HK-2 (cell line): ENCODE data around the gene RIPOR3.
"Not testable (repeated sequence)": the region's sequence is repeated elsewhere in the genome, so short reads cannot be mapped to it uniquely, and the experiment has no call there.

Experiments
- DNase-seq: peaks from one replicate; pipeline ENCODE4 v3.0.0-alpha.2; 2018; ENCODE audit not compliant: unreplicated experiment

RIPOR3 gene

DNA sequence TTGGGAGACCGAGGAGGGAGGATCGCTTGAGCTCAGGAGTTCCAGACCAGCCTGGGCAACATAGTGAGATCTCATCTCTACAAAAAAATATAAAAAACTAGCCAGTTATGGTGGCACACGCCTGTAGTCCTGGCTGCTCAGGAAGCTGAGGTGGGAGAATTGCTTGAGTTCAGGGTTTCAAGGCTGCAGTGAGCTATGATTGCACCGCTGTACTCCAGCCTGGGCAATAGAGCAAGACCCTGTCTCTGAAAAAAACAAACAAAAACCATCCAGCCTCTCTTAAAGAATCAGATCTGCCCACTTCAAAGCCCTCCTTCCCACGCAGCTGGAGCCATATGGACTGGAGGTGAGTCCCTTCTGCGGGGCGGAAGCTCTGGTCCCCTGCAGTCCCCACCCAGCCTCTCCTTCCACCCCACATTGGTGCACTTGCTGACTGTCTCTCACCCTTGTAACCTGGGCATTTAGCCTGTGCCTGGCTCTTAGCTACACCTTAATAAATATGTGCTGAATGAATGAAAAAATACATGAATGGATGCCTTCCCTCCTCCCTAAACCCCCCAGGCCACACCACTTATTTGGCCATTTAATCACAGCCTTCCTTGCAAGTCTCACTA is 32.9 kb upstream of the RIPOR3 start:
- DNase-seq, result no peak

DNA sequence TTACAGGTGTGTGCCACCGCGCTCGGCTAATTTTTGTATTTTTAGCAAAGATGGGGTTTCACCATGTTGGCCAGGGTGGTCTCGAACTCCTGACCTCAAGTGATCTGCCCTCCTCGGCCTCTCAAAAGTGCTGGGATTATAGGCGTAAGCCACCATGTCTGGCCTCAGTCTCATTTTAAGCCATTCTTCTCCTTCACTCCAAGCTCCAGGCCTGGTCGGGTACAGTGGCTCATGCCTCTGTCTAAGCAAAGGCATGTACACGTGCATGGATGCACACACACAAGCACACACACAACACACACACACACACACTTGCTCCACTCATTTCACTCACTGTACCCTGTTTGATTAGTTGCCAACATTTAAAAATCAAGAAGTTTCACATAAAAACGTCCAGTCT is 32.3 kb upstream of the RIPOR3 start:
- DNase-seq, result no peak

DNA sequence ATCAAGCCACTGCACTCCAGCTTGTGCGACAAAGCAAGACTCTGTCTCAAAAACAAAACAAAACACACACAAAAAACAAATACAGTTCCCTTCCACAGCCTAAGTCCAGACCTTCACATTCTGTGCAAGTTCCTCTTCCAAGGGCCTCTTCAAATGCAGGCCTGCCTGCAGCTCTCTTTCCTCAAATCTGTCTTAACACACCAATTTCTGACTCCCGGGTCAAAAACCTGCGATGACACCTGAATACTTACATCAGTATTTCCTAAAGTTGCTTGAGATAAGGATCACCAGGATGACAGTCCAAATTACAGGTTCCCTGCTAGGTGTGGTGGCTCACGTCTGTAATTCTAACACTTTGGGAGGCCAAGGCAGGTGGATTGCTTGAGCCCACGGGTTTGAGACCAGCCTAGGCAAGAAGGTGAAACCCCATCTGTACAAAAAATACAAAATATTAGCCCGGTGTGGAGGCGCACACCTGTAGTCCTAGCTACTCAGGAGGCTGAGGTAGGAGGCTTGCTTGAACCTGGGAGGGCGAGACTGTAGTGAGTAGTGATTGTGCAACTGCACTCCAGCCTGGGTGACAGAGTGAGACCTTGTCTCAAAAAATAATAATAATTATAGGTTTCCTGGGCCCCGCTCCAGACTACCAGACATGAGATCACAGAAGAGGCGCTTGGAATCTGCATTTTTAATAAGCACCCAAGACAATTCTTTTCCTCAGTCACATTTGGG is 31.2 kb upstream of the RIPOR3 start:
- no peak for DNase-seq

DNA sequence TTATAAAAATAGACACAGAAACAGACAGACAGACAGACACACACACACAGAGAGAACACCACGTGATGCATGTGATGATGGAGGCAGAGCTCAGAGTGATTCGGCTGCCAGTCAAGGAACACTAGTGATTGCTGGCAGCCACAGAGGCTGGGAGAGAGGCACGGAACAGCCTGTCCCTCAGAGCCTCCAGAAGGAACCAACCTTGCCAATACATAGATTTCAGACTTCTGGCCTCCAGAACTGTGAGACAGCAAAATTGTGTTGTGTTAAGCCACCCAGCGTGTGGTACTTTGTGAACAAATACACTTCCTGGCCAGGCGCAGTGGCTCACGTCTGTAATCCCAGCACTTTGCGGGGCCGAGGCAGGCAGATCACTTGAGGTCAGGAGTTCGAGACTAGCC is 30.5 kb upstream of the RIPOR3 start:
- DNase-seq, result no peak

DNA sequence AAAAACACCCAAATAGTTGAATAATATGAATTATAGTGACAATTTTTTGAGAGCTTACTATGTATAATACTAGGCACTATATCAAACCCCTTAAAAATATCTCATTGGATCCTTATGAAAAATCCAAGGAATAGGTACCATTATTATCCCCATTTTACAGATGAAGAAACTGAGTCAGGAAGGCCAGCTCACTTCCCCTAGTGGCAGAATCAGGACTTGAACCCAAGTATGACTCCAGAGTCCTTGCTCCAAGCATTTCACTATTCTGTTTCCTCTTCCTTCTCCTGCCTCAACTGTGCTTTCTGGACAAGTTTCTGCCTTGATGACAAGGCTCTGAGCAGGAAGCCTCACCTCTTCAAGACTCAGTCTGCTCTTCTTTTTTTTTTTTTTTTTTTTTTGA is 29.2 kb upstream of the RIPOR3 start:
- DNase-seq, result no peak

DNA sequence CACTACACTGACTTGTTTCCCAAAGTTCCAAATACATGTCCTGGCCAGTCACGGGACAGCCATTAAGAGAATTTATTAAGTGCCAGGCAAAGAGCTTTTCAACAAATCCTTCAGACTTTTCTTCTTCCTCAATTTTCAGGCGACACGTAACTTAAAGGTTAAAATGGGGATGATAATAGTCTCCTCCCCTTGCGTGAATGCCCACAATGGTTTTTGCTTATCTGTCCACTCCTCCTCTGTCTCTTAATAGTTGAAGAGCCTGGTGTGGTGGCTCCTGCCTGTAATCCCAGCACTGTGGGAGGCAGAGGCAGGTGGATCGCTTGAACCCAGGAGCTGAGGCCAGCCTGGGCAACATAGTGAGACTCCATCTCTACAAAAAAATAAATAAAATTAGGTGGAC is 28.7 kb upstream of the RIPOR3 start:
- DNase-seq, result no peak

DNA sequence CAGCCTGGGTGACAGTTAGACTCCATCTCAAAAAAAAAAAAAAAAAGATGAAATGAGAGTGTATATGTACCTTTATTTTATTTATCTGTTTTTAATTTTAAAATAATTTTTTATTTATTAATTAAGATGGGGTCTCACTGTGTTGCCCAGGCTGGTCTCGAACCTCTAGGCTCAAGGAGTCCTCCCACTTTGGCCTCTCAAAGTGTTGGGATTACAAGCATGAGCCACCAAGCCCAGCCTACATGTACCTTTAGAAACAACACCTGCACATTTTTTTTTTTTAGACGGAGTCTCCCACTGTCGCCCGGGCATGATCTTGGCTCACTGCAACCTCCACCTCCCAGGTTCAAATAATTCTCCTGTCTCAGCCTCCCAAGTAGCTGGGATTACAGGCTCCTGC is 28.0 kb upstream of the RIPOR3 start:
- no peak for DNase-seq

DNA sequence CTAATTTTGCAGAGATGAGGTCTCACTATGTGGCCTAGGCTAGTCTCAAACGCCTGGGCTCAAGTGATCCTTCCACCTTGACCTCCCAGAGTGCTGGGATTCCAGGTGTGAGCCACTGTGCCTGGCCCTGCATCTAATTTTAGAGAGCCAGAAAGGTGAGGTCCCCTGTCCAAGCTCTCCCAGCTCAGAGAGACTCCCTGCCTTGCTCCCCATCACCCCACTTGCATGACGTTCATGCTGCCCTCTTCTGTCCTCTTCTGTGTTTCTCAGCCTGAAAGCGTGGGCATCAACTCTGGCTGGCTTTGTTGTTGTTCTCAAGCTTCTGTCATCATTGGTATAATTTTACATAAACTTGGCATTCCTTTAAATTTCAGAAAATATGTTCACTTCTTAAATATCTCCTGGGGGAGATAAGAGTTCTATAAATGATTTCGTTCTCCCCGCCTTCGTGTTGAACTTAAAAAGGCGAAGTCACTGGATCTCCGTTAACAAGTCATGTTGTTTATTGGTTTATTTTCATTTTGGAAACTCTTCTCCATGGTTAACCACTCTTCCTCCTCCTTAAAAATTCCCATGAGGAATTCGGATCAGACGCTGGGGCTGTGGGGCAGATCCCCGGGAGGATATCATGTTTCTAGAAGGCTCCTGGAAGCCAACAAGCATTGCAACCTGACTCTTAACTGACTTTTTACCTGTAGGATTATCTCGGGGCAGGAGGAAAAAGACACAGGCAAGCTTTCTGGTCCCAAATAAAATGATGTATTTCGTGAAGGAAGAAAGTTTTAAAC is 26.8 kb upstream of the RIPOR3 start:
- no peak for DNase-seq

DNA sequence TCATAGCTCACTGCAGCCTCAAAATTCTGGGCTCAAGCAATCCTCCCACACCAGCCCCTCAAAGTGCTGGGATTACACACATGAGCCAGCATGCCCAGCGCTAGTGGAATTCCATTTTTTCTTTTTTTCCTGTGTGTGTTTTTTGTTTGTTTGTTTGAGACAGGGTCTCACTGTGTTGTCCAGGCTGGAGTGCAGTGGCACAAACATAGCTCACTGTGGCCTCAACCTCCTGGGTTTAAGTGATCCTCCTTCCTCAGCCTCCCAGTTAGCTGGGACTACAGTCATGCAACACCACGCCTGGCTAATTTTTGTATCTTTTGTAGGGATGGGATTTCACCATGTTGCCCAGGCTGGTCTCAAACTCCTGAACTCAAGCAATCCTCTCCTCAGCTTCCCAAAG is 26.0 kb upstream of the RIPOR3 start:
- no peak for DNase-seq

DNA sequence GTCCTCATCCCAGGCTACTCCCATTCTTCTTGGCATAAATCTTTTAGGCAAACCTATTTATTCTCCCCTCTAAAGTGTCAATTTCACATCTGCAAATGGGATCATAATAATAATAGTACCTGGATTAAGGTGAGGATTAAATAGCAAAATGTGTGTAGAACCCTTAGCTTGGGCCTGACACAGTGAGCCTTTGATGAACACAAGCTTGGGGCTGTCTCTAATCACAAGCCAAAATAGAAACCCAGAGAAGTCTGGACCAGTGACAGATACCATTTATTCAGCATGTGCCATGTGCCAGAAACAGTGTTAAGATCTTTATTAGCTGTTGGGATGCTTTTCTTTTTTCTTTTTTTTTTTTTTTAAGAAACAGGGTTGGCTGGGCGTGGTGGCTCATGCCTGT is 25.2 kb upstream of the RIPOR3 start:
- DNase-seq, result no peak

DNA sequence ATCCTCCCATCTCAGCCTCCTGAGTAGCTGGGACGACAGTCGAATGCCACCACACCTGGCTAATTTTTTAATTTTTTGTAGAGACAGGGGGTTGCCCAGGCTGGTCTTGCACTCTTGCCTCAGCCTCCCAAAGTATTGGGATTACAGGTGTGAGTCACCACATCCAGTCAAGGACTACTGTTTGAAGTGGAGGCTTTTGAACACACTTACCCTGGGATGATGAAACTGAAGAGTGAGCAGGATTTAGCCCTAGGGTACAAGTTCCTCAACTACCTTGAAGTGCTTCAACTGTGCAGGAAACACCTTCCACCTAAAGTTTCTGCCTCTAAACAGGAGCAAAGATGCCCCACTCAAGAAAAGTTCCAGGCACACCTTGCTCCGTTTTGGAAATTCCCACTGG is 24.4 kb upstream of the RIPOR3 start:
- no peak for DNase-seq

DNA sequence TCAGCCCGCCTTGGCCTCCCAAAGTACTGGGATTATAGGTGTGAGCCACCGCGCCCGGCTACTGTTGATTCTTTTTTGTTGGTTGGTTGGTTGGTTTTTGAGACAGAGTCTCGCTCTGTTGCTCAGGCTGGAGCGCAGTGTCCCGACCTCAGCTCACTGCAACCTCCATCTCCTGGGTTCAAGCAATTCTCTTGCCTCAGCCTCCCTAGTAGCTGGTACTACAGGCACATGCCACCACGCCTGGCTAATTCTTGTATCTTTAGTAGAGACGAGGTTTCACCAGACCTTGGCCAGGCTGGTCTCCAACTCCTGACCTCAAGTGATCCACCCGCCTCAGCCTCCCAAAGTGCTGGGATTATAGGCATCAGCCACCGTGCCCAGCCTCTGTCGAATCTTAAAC is 23.1 kb upstream of the RIPOR3 start:
- DNase-seq, result not testable (repeated sequence)

DNA sequence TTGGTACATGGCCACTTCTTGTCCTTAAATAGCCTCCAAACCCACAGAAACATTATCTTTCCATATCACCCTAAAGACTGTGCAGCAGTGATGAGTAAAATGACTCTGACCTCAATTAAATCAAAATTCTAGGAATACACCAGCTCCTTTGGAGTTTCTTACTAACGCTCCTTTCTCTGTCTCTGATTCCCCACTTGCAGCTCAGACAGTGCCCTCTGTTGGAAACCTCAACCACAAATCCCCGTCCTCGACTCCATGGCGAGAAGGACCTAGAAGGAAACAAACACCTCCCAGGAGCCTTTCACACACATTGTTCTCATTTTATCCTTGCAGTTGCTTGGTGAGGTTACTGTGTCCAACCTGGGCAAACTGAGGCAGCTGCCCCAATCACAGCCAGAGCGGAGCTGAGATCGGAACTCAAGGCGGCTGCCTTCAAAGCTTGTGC is 22.3 kb upstream of the RIPOR3 start:
- DNase-seq, result no peak

DNA sequence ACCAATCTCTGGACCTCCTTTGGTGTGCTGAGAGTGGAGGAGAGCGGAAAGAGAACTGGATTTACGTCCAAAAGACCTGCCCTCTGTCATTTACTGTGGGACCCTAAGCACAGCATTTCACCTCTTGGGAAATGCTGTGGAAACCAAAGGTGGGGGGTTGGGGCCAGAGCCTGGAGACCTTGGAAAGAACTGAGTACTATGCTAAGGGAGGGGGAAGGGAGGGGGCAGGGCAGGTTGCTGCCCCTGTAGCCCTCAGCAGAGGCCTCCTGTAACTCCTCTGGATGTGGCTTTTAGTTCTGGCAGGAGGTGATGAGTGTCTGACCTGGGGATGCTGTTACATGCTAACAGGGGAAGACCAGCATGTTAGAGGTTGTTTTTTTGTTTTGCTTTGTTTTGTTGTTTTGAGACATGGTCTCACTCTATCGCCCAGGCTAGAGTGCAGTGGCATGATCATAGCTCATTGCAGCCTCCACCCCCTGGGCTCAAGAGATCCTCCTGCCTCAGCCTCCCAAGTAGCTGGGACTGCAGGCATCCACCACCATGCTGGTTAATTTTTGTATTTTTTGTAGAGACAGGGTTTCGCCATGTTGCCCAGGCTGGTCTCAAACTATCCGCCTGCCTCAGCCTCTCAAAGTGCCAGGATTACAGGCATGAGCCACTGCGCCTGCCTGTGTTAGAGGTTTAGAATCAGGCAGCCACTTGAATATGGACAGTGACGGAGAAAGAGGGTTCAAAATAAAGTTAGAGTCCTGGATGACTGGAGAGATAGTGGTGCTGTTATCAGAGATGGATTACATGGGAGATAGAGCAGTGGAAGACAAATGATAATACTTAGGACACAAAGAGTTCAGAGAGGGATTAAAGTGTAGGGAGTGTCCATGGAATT is 21.7 kb upstream of the RIPOR3 start:
- DNase-seq, result no peak

DNA sequence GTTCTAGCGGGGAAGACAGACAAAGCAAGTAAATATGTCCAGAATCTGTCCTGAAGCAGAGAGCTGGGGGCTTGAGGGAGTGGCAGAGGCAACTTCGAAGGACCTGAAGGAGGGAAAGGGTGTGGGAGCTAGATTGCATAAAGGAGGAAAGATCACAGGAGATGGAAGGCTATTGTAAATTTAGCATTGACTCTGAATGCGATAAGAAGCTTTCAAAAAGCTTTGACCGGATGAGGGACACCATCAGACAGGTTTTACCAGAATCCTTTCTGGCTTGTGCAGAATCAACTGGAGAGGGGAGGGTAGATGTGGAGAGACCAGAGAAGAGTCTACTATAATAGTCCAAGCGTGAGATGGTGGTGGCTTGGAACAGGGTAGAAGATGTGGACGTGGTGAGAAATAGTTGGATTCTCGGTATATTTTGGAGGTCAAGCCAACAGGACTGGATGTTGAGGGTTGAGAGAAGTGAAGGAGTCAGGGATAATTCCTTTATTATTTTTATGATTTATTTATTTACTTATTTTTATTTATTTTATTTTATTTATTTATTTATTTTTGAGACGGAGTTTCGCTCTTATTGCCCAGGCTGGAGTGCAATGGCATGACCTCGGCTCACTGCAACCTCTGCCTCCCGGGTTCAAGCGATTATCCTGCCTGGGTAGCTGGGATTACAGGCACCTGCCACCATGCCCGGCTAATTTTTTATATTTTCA is 19.9 kb upstream of the RIPOR3 start:
- DNase-seq, result no peak

DNA sequence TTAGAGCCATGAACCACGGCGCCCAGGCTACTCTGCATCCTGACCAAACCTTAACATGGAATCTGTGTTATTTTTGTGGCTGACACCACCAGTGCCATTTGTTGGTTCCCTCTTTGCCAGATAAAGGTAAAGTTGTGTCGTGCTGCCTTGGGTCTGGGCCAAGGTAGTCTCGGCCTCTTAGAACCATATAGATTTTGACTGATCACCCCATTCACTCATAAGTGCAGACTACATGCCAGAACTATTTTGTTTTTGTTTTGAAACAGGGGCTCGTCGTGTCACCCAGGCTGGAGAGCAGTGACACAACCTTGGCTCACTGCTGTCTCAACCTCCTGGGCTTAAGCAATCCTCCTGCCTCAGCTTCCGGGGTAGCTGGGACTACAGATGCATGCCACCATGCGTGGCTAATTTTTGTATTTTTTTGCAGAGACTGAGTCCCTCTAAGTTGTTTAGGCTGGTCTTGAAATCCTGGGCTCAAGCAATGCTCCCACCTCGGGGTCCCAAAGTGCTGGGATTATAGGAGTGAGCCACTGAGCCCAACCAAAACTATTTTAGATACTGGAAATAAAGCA is 19.2 kb upstream of the RIPOR3 start:
- DNase-seq, result no peak

DNA sequence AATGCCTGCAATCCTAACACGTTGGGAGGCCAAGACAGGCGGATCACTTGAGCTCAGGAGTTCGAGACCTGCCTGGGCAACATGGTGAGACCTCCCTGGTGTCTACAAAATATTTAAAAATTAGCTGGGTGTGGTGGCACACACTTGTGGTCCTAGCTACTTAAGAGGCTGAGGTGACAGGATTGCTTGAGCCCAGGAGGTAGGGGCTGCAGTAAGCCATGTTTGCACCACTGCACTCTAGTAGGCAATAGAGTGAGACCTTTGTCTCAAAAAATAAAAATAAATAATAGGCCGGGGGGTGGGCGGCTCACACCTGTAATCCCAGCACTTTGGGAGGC is 18.3 kb upstream of the RIPOR3 start:
- no peak for DNase-seq

DNA sequence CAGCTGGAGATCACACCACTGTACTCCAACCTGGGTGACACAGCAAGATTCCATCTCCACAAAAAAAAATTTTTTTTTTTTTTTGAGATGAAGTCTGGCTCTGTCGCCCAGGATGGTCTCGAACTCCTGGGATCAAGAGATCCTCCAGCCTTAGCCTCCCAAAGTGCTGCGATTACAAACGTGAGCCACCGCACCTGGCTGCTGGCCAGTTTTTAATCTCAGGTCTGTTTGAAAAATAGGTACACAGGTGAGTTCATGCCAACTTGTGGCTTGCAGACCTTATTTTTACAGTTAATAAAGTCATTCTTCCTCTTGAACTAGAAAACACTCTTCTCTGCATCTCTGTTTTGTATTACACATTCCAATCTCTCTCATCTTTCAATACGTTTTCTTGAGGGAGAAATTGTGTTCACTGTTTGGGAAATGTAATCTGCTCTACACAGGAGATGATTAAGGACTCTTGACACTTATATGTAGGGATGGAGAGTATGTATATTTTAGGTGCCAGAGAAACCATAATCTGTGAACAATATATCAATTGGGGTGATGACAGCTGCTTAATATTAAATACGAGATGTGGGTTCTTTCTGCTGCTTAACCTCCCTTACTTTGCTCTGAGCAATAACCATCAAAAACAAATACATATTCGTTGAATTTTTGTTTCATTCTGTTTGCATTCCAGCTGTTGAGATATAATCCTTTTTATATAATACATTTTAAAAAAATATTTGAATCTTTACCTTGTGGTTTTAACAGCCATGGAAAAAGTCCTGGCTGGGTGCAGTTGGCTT is 17.7 kb upstream of the RIPOR3 start:
- DNase-seq, result no peak

DNA sequence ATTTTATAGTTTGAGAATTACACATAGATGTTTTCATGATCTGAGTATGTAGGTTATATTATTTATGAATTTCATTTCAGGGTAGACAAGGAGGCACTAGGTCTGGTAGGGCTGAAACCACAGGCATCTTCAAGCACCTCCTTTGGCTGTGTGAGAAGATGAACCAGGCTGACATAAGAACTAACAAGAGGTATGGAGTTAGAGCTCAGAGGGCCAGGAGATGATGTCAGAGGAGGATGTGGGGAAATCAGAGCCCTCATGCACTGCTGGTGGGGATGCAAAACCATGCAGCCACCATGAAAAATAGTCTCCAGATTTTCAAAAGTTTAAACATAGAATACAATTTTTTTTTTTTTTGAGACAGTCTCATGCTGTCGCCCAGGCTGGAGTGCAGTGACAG is 13.6 kb upstream of the RIPOR3 start:
- no peak for DNase-seq

DNA sequence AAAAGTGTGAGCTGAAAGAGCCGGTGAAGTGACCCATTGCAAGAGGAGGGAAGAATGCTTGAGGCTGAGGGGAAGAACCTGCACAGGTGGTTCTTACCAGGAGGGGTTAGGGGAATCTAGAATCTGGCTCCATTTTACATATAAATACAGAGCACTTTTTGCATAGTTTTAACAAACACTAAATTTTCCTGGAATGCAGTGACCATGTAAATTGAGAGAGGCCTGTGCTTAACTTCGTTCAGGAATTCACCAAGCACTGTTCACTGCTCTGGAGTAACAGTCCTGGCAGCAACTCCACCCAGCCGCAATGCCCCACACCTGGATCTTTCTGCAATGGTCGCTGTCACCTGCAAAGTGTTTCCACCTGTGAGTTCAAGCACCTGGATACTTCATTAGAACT is 13.2 kb upstream of the RIPOR3 start:
- DNase-seq, result no peak
